H1 (cell line): ENCODE results near the gene CDC42EP3. TPM values are rescaled to one million over a fixed set of nuclear protein-coding genes. Genes with fewer than 3 reads are reported as not detected.

Source experiments
- ATF2 ChIP-seq: IDR thresholded peaks from 2 replicates; pipeline ENCODE4 v1.6.1; 2012; ENCODE audit warnings: low read length, inconsistent platforms
- BACH1 ChIP-seq: IDR thresholded peaks from 2 replicates; pipeline ENCODE4 v1.6.1; 2012; ENCODE audit warnings: low read length, improper control_type of control experiment
- BCL11A ChIP-seq, 2 experiments: IDR thresholded peaks; one replicate each; pipeline ENCODE4 v1.6.1; 2011; ENCODE audit warnings: low read depth in 2 of 2, low read length in 2 of 2, mild to moderate bottlenecking in 2 of 2
- CHD2 ChIP-seq: IDR thresholded peaks from 2 replicates; pipeline ENCODE4 v1.6.1; 2012; ENCODE audit warnings: low read length, improper control_type of control experiment
- GTF2F1 ChIP-seq: IDR thresholded peaks from 2 replicates; pipeline ENCODE4 v1.6.1; 2012; ENCODE audit warnings: low read depth, low read length, improper control_type of control experiment, borderline replicate concordance
- JUND ChIP-seq: IDR thresholded peaks from 2 replicates; pipeline ENCODE4 v1.6.1; 2011; ENCODE audit warnings: mild to moderate bottlenecking, improper control_type of control experiment, low read length
- MAX ChIP-seq: IDR thresholded peaks from 2 replicates; pipeline ENCODE4 v1.6.1; 2012; ENCODE audit warnings: inconsistent platforms
- POLR2A ChIP-seq, 2 experiments: IDR thresholded peaks; 1 replicate in 1 of 2; 2 replicates in 1 of 2; pipeline ENCODE4 v1.6.1; 2011; ENCODE audit warnings: low read depth in 2 of 2, low read length in 2 of 2, mild to moderate bottlenecking in 2 of 2; ENCODE audit errors: control extremely low read depth in 1 of 2
- RAD21 ChIP-seq, 2 experiments: IDR thresholded peaks in 1 of 2; conservative IDR thresholded peaks in 1 of 2; 2 replicates each; pipeline ENCODE4 v1.6.1; 2011; ENCODE audit warnings: low read depth in 2 of 2, low read length in 2 of 2, improper control_type of control experiment in 1 of 2, inconsistent platforms in 1 of 2, mild to moderate bottlenecking in 1 of 2, moderate library complexity in 1 of 2
- RBBP5 ChIP-seq: IDR thresholded peaks from 2 replicates; pipeline ENCODE4 v1.7.1; 2012; ENCODE audit warnings: low read depth, mild to moderate bottlenecking, inconsistent platforms, low read length, moderate library complexity, borderline replicate concordance
- RFX5 ChIP-seq: IDR thresholded peaks from 2 replicates; pipeline ENCODE4 v1.6.1; 2011; ENCODE audit warnings: low read depth, low read length, improper control_type of control experiment, borderline replicate concordance
- RXRA ChIP-seq: IDR thresholded peaks from 2 replicates; pipeline ENCODE4 v1.6.1; 2011; ENCODE audit warnings: low read depth, mild to moderate bottlenecking, low read length, moderate library complexity; ENCODE audit not compliant: insufficient read depth
- SP4 ChIP-seq: IDR thresholded peaks from 2 replicates; pipeline ENCODE4 v1.6.1; 2012; ENCODE audit warnings: low read length, inconsistent platforms
- SRF ChIP-seq: IDR thresholded peaks from 2 replicates; pipeline ENCODE4 v1.6.1; 2011; ENCODE audit warnings: mild to moderate bottlenecking, low read depth, low read length, moderate library complexity
- USF2 ChIP-seq: IDR thresholded peaks from 2 replicates; pipeline ENCODE4 v1.6.1; 2011; ENCODE audit warnings: low read length, improper control_type of control experiment
- polyA plus RNA-seq, 7 experiments: library from polyadenylated mRNA; depleted of rRNA in 3 of 7; stranded (reverse) in 5 of 7; unstranded in 2 of 7; fragments of >200 nt in 5 of 7; fragments of 200-250 nt in 2 of 7; gene quantifications; 1 replicate in 5 of 7; 2 replicates in 1 of 7; 4 replicates in 1 of 7; pipeline versions ENCODE4 v1.2.1 to v1.2.3, GENCODE V29; 2011 to 2013; ENCODE audit warnings: missing spikeins in 2 of 7, mixed read lengths in 2 of 7
- total RNA-seq: library from RNA; stranded (reverse); fragmentation: NEBNext Ultra II Directional; extraction: Animal tissue kit (Norgen Biotek cat#: 25700); gene quantifications from 2 replicates; pipeline ENCODE4 v1.2.1, GENCODE V29; 2021

Gene CDC42EP3
- total and polyA plus RNA-seq, 2 of the 8 experiments (the other 6 are each of a cell fraction or from before 2014, with no cell fraction given), result 18.4 to 24.7 TPM

DNA sequence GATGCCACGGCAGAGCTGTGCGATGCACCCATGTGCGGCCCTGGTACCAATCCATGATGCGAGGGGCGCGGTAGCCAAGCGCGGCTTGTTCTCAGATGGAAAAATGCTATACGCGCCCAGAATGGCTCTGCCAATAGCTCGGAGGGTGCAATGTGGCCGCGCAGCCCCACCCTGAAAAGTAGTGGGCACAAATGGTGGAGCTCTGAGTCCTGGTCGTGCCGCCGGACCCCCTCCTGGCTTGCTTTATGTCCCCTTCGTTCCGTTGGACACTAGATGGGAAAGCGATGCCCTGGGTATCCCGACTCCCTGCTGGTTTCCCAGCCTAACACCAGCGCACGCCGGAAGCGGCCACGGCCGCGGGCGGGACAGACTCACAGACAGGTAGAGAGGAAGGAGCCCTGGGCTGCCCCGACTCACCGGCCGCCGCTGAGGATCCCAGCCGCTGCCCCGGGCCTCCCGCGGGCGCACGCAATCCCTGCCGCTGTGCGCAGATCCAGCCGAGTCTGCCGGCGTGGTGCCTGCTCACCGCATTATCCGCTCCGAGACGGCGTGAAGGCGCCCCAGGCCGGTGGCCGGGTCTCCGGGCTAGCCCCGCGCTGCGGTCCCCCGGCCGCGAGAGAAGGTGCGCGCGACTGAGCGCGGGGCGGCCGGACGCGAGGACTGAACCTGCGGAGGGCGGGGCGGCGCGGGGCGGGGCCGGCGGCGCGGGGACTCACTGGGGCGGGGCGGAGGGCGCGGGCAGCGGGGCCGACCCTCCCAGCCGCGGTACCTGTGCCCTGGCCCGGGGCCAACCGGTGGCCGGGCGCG, at the start of gene CDC42EP3 (continued):
- TF ChIP-seq POLR2A (IDR thresholded peaks at IDR 0.05; ENCODE audit: control extremely low read depth in 1 of 2, low read depth in 2 of 2, low read length in 2 of 2) (peak in 1 of 2 experiments; percentile 68; a peak in 1 of 3 replicates), RBBP5 (peak; percentile 73; the same call in 1 of the 2 replicates), SP4 (no peak), ATF2 (no peak), MAX (peak; percentile 17; the same call in 1 of the 2 replicates), USF2 (no peak), GTF2F1 (no peak), RAD21 (IDR thresholded peaks at IDR 0.05 in 1 of 2, conservative IDR thresholded peaks at IDR 0.05 in 1 of 2; ENCODE audit: low read depth in 2 of 2, low read length in 2 of 2) (no peak; a peak in 1 of 4 replicates), JUND (no peak), CHD2 (no peak), BCL11A (IDR thresholded peaks at IDR 0.05; ENCODE audit: low read depth in 2 of 2, low read length in 2 of 2) (no peak), RFX5 (no peak), SRF (no peak), BACH1 (0 out of 2 replicates have a peak, but pooled peaks have one; percentile 4), RXRA (no peak)
- TF ChIP-seq, all 59 proteins: peak for 9
